GM10248 (cell line): ENCODE measurements around the gene OR4F6.

Experiments
- CTCF ChIA-PET: fragments of 300-600 bp; sonication (Branson Sonifier 250); formaldehyde crosslinking; extraction: SDS; loops from one replicate; lab custom pipeline; 2021; ENCODE audit warnings: antibody characterized with exemption; lab: Yijun Ruan, JAX
- POLR2A ChIA-PET: fragments of 350-650 bp; sonication (Branson Sonifier 250); formaldehyde crosslinking; extraction: SDS; loops from one replicate; lab custom pipeline; 2020; ENCODE audit warnings: antibody characterized with exemption; lab: Yijun Ruan, JAX
- DNase-seq: peaks from one replicate; pipeline ENCODE4 v3.0.0; 2012; ENCODE audit errors: extremely low spot score
- CTCF ChIP-seq: IDR thresholded peaks from 2 replicates; pipeline ENCODE4 v1.5.1; 2012; ENCODE audit warnings: mild to moderate bottlenecking, low read depth; ENCODE audit errors: extremely low read depth, missing control alignments, control extremely low read depth

The OR4F6 gene

DNA sequence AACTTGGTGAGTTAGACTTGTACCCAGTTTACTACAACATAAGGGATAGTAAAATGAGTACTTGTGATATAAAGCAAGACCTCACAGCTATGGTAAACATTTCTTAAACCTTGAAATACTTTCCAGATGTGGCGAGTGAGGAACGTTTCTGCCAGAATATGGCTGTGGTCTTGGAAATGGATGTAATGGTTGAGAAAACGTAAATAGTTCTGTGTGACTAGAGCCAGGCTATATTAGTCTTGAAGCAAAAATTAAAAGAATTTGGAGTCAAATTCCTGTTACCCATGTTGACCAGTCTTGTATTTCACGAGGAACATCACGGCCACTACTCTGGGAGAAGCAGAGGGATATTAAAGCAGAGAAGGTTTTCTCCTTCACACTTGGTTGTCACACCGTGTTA, 23.9 kb downstream of the OR4F6 start:
- no peak for TF ChIP-seq CTCF
- DNase-seq = no peak
- ChIA-PET POLR2A (no interaction called here), CTCF (no interaction called here)

DNA sequence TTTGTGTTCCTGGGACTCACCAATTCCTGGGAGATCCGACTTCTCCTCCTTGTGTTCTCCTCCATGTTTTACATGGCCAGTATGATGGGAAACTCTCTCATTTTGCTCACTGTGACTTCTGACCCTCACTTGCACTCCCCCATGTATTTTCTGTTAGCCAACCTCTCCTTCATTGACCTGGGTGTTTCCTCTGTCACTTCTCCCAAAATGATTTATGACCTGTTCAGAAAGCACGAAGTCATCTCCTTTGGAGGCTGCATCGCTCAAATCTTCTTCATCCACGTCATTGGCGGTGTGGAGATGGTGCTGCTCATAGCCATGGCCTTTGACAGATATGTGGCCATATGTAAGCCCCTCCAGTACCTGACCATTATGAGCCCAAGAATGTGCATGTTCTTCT, 25.5 kb downstream of the OR4F6 start:
- POLR2A ChIA-PET = no interaction called here
- CTCF ChIA-PET = no interaction called here
- no peak for DNase-seq
- TF ChIP-seq CTCF = no peak

DNA sequence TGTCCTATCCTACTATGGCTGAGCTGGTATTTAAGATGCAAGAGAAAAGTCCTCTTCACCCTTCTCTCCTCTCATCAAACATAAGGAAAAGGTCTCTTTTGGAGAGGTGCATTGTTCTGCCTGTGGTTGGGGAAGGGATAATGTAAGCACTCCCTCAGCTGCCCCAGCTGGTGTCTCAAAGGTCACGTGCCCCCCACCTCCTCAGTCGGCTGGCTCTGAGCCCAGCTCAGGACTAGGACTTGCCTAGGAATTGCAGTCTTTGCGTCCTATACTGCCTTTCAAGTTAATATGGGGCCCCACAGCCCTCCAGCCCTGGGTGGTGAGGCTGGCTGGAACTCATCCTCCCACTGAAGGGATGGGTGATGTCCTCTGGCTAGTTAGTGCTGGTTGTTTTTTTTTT, 38.3 kb downstream of the OR4F6 start:
- ChIA-PET POLR2A (no interaction called here), CTCF (no interaction called here)
- no peak for DNase-seq
- no peak for TF ChIP-seq CTCF

- CTCF ChIA-PET = no interaction called here
- POLR2A ChIA-PET = no interaction called here
- no peak for DNase-seq
- no peak for TF ChIP-seq CTCF
Observed at GRCh38 chr15:101844916-101845315, 41.6 kb downstream of the OR4F6 start.

- no peak for DNase-seq
- ChIA-PET POLR2A (no interaction called here), CTCF (no interaction called here)
- no peak for TF ChIP-seq CTCF
Observed at GRCh38 chr15:101852356-101852755, 49.0 kb downstream of the OR4F6 start.
